HG02970 (cell line): Measurements from ENCODE around the gene SLIT2.

Source experiments
- ATAC-seq: cut with Tn5 transposase; IDR thresholded peaks from one replicate; pipeline ENCODE4 v1.9.1; 2021; ENCODE audit warnings: mild to moderate bottlenecking, moderate library complexity, moderate number of reproducible peaks; ENCODE audit not compliant: unreplicated experiment, low FRiP score

SLIT2 gene

GRCh38 chr4:20251796-20252655, at the start of gene SLIT2:
TSS of gene SLIT2 (plus strand) at chr4:20251905. CDS start at chr4:20253816, 1,911 bp downstream.
- ATAC-seq: peak; percentile 81

- no peak for ATAC-seq
These were observed 48.2 kb upstream of the SLIT2 start for GRCh38 chr4:20203508-20203907.

- no peak for ATAC-seq
These were observed 34.2 kb upstream of the SLIT2 start for GRCh38 chr4:20217521-20217920.

- no peak for ATAC-seq
These were observed 33.8 kb upstream of the SLIT2 start for GRCh38 chr4:20217951-20218350.

GRCh38 chr4:20219521-20219920, 32.2 kb upstream of the SLIT2 start:
- no peak for ATAC-seq

GRCh38 chr4:20237894-20238537, 13.7 kb upstream of the SLIT2 start:
- ATAC-seq: no peak

GRCh38 chr4:20248155-20248558, 3.5 kb upstream of the SLIT2 start:
- ATAC-seq: no peak

- no peak for ATAC-seq
These were observed 2.4 kb upstream of the SLIT2 start for GRCh38 chr4:20249333-20249732.

GRCh38 chr4:20251031-20251795, 492 bp upstream of the SLIT2 start:
- no peak for ATAC-seq

- no peak for ATAC-seq
These were observed 1.1 kb downstream of the SLIT2 start for GRCh38 chr4:20252656-20253282.

GRCh38 chr4:20253283-20253734, 1.6 kb downstream of the SLIT2 start:
- ATAC-seq: no peak

GRCh38 chr4:20253735-20254409, 2.2 kb downstream of the SLIT2 start:
- no peak for ATAC-seq

GRCh38 chr4:20254511-20255250, 3.0 kb downstream of the SLIT2 start:
- no peak for ATAC-seq

GRCh38 chr4:20255251-20255586, 3.5 kb downstream of the SLIT2 start:
- no peak for ATAC-seq

- no peak for ATAC-seq
These were observed 4.1 kb downstream of the SLIT2 start for GRCh38 chr4:20255823-20256222.

GRCh38 chr4:20256381-20256881, 4.7 kb downstream of the SLIT2 start:
- ATAC-seq: no peak

- ATAC-seq: no peak
These were observed 8.0 kb downstream of the SLIT2 start for GRCh38 chr4:20259707-20260106.

- ATAC-seq: no peak
These were observed 9.1 kb downstream of the SLIT2 start for GRCh38 chr4:20260821-20261220.

- no peak for ATAC-seq
These were observed 10.5 kb downstream of the SLIT2 start for GRCh38 chr4:20262221-20262620.
